Endometrium (tissue), 2 donors: ENCODE data around the gene SGO2.

Experiments used
- FAIRE-seq: peaks from 2 replicates; lab custom pipeline; 2012; peaks lifted over from hg19 to GRCh38; lab: Jason Lieb, UNC
- donor health status: control.
- donor health status: control.

Gene SGO2, protein sequence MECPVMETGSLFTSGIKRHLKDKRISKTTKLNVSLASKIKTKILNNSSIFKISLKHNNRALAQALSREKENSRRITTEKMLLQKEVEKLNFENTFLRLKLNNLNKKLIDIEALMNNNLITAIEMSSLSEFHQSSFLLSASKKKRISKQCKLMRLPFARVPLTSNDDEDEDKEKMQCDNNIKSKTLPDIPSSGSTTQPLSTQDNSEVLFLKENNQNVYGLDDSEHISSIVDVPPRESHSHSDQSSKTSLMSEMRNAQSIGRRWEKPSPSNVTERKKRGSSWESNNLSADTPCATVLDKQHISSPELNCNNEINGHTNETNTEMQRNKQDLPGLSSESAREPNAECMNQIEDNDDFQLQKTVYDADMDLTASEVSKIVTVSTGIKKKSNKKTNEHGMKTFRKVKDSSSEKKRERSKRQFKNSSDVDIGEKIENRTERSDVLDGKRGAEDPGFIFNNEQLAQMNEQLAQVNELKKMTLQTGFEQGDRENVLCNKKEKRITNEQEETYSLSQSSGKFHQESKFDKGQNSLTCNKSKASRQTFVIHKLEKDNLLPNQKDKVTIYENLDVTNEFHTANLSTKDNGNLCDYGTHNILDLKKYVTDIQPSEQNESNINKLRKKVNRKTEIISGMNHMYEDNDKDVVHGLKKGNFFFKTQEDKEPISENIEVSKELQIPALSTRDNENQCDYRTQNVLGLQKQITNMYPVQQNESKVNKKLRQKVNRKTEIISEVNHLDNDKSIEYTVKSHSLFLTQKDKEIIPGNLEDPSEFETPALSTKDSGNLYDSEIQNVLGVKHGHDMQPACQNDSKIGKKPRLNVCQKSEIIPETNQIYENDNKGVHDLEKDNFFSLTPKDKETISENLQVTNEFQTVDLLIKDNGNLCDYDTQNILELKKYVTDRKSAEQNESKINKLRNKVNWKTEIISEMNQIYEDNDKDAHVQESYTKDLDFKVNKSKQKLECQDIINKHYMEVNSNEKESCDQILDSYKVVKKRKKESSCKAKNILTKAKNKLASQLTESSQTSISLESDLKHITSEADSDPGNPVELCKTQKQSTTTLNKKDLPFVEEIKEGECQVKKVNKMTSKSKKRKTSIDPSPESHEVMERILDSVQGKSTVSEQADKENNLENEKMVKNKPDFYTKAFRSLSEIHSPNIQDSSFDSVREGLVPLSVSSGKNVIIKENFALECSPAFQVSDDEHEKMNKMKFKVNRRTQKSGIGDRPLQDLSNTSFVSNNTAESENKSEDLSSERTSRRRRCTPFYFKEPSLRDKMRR

DNA sequence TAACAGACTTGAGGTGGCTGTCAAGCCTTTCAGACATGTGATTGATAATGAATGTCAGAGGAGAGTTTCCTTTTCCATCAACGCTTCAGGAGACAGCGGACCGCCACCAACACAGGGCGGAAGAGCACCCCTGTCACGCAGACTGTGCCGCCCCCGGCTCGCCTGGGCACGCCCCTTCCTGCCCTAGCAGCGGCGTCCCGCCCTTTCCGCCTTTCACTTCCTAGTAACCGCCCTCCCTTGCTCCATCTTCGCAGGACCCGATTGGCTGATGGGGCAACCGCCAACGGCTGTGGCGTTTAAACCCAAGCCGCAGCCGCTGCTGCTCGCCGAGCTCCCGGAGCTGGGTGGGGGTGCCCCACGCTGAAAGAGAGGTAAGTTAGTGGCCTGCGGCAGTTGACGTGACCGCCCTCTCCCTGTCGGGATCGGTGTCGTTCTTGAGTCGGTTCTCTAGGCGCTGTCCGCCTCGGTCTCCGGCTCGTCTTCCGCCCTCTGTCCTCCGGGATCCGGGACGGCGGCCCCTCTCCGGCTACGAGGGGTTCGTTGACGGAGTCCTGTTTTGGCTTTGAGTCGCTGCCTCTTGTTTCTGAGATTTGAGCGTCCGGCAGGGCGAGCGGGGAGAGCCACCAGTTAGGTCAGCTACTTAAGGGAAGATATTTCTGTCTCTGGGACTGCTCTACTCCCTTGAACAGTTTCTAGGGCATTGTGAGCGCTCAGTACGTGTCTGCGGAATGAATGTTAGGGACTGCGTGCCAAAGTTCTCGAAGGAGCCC, at the start of gene SGO2:
Gene SGO2 (plus strand): TSS at position 326 of the 770 bp plus-strand sequence. CDS start 6,769 bp downstream, outside the sequence.
- FAIRE-seq, result peak; percentile 91

GRCh38 chr2:200476836-200477235, 49.2 kb upstream of the SGO2 start:
- FAIRE-seq, result no peak

- FAIRE-seq, result no peak
Observed at GRCh38 chr2:200477667-200478131, 48.3 kb upstream of the SGO2 start.

DNA sequence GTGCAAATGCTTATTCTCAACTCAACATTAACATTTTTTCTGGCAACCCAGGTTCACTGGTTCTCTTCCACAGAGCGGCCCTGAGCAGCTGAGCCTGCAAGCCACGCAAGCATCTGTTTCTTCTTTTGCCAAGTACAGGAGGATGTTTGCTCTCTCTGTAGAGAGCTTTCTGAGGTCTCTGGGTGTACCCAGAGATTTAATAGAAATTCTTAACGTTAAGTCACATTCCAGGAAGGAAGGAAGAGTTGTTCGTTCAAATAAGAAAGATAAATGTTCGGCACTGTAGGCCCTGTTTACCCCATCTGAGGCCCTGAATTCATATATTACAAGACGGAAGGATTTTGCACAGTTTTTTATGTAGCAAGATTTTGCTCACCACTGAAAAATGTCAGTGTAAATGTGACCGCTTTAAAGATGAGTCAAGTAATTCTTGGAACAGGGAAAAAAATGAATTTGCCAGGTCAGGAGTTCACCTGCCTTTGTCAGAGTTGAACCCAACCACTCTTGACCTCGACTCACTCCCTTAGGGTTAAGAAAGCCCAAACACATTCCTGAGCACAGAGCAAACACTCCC, 46.2 kb upstream of the SGO2 start:
- no peak for FAIRE-seq

GRCh38 chr2:200482194-200482593, 43.8 kb upstream of the SGO2 start:
- no peak for FAIRE-seq

GRCh38 chr2:200483729-200484198, 42.2 kb upstream of the SGO2 start:
- no peak for FAIRE-seq

- FAIRE-seq, result no peak
Observed at GRCh38 chr2:200484934-200485333, 41.1 kb upstream of the SGO2 start.

GRCh38 chr2:200486529-200486928, 39.5 kb upstream of the SGO2 start:
- no peak for FAIRE-seq

- no peak for FAIRE-seq
Observed at GRCh38 chr2:200488169-200488568, 37.8 kb upstream of the SGO2 start.

- no peak for FAIRE-seq
Observed at GRCh38 chr2:200490001-200490400, 36.0 kb upstream of the SGO2 start.

- FAIRE-seq, result no peak
Observed at GRCh38 chr2:200492656-200493055, 33.4 kb upstream of the SGO2 start.

- FAIRE-seq, result no peak
Observed at GRCh38 chr2:200494048-200494447, 32.0 kb upstream of the SGO2 start.

- FAIRE-seq, result no peak
Observed at GRCh38 chr2:200496696-200497095, 29.3 kb upstream of the SGO2 start.

- FAIRE-seq, result no peak
Observed at GRCh38 chr2:200498402-200499162, 27.4 kb upstream of the SGO2 start.

- FAIRE-seq, result no peak
Observed at GRCh38 chr2:200502196-200502595, 23.8 kb upstream of the SGO2 start.

DNA sequence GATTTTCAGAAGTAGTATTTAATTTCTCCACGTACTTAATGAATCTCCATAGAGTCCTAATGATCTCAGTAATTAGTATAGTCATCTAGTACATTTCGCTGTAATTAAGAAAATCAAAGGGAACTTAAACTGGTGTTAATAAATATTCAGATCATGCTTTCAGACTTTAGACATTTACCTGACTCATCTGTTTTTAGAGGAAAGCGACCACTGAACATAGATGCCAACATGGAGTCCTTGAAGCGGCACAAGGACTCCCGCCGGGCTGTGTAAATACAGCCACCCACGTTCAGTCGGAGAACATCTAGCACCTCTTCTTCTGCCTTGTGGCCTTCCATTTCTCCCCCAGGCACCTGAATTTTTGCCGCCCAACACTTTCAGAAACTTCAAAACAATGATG, 19.3 kb upstream of the SGO2 start:
- FAIRE-seq, result no peak

DNA sequence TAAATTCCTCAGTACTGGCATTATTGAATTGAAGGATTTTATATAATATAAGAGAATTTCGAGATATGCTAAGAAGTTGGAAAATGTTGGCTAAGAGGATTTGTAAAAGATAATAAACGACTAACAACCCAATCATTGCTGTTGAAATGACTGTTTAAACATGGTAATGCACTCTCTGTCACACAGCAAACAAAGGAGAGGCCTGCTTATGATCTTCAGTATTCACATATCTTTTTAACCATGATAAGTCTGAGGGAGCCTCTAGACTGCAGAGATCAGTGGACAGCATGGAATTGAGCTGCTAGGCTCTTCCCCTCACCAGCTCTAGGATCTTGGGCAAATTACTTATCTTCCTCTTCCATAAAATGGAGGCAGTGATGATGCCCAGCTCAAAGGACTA, 18.8 kb upstream of the SGO2 start:
- FAIRE-seq, result no peak

DNA sequence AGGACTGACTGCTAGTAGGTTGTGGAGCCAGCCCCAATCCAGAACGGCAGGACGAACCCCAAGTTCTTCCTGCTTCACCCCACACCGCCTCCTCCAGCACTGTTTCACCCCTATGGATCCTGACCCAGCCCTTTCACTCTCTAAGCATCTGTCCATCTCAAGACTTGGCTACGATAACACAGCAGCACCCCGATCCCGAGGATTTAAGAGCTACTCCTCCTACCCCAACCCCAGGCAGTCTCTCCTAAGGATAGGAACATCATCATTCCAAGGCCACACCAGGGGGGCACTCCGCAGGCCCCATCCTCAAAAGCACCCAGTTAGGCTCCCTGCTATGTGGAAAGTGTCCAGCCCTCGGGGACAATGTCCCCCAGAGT, 16.8 kb upstream of the SGO2 start:
- no peak for FAIRE-seq

DNA sequence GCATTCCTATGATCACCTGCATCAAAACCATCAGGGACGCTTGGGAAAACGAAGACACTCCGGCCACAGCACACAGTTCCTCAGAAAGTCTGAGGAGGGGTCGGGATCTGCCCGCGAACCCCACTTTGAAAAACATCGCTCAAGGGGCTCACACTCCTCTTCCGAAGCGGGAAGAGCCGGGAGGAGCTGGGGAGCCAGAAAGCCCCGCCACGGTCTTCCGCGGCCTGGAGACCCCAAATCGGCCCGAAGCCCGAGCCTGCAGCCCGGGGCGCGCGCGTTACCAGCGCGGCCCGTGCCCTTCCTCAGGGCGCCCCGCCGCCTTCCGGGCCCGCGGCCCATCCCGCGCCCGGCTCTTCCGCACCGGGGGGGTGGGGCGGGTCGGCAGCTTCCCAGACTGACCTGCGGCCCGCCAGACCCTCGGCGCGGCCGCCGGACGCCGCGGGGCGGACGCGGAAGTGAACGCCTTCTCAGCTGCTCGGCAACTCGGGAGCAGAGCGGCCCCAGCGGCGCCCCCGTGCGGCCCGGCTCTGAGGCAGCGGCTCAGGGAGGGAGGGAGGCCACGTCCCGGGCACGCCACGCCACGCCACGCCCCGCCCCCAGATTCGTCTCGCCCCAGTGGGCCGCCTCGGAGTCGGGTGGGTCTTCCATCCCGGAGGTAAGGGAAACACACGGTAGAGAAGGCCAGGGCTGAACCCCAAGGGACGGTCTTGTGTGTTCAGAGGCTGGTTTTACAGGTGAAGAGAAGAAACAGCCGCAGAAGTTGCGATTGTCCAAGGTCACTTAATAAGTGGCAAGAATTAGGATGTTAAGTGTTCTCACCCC, 16.2 kb upstream of the SGO2 start, which contains the start of gene KCTD18:
Gene KCTD18 (minus strand): TSS at position 457 of the 822 bp plus-strand sequence. CDS start 3,052 bp downstream, outside the sequence.
- no peak for FAIRE-seq
